GM23248 (cell line): Measurements from ENCODE around the gene SAFB2. TPM values are rescaled to one million over a fixed set of nuclear protein-coding genes. Genes with fewer than 3 reads are reported as not detected.

ENCODE experiments used
- DNase-seq: peaks from one replicate; pipeline ENCODE4 v3.0.0-alpha.2; 2015
- H2AFZ ChIP-seq: fragments of 200-600 bp; sonication (generic); 2 replicates; pipeline ENCODE4 v1.6.1; 2016; ENCODE audit warnings: antibody characterized with exemption
- H3F3A ChIP-seq: fragments of 200-600 bp; sonication (generic); 2 replicates; pipeline ENCODE4 v1.6.1; 2016; ENCODE audit warnings: mild to moderate bottlenecking, antibody characterized with exemption, mixed run types; ENCODE audit not compliant: insufficient read depth
- H3K27ac ChIP-seq: fragments of 200-600 bp; sonication (generic); 2 replicates; pipeline ENCODE4 v1.5.1; 2016; ENCODE audit warnings: mild to moderate bottlenecking
- H3K27me3 ChIP-seq: fragments of 200-600 bp; sonication (generic); replicated peaks from 2 replicates; pipeline ENCODE4 v1.6.1; 2016; ENCODE audit warnings: mild to moderate bottlenecking; ENCODE audit not compliant: insufficient read depth
- H3K36me3 ChIP-seq: fragments of 200-600 bp; sonication (generic); 2 replicates; pipeline ENCODE4 v1.6.1; 2016; ENCODE audit warnings: low read depth, mild to moderate bottlenecking
- H3K4me1 ChIP-seq: fragments of 200-600 bp; sonication (generic); 2 replicates; pipeline ENCODE4 v1.6.1; 2016; ENCODE audit warnings: mild to moderate bottlenecking; ENCODE audit not compliant: insufficient read depth
- H3K4me2 ChIP-seq: fragments of 200-600 bp; sonication (generic); one replicate; pipeline ENCODE4 v1.6.1; 2016; ENCODE audit warnings: mild to moderate bottlenecking; ENCODE audit not compliant: unreplicated experiment
- H3K4me3 ChIP-seq: fragments of 200-600 bp; sonication (generic); 2 replicates; pipeline ENCODE4 v1.5.1; 2016; ENCODE audit warnings: mild to moderate bottlenecking
- H3K79me2 ChIP-seq: fragments of 200-600 bp; sonication (generic); 2 replicates; pipeline ENCODE4 v1.6.1; 2016; ENCODE audit warnings: mild to moderate bottlenecking; ENCODE audit not compliant: insufficient read depth
- H3K9ac ChIP-seq: fragments of 200-600 bp; sonication (generic); 2 replicates; pipeline ENCODE4 v1.6.1; 2016; ENCODE audit warnings: mild to moderate bottlenecking
- H3K9me2 ChIP-seq: fragments of 200-600 bp; sonication (generic); 2 replicates; pipeline ENCODE4 v1.6.1; 2016; ENCODE audit warnings: mixed run types, mild to moderate bottlenecking, moderate library complexity; ENCODE audit not compliant: insufficient read depth
- H3K9me3 ChIP-seq: fragments of 200-600 bp; sonication (generic); one replicate; pipeline ENCODE4 v1.6.1; 2017; ENCODE audit warnings: low read depth
- H4K20me1 ChIP-seq: fragments of 200-600 bp; sonication (generic); 2 replicates; pipeline ENCODE4 v1.6.0; 2016; ENCODE audit not compliant: insufficient read depth
- EZH2 ChIP-seq: fragments of 200-600 bp; sonication (generic); IDR thresholded peaks from 2 replicates; pipeline ENCODE4 v1.6.1; 2018; ENCODE audit warnings: antibody characterized with exemption, mild to moderate bottlenecking; ENCODE audit not compliant: insufficient read depth, poor library complexity, severe bottlenecking
- EZH2phosphoT487 ChIP-seq: fragments of 200-600 bp; sonication (generic); IDR thresholded peaks from 2 replicates; pipeline ENCODE4 v1.6.1; 2018; ENCODE audit warnings: antibody characterized with exemption, moderate library complexity, mild to moderate bottlenecking, low read depth; ENCODE audit not compliant: insufficient read depth
- WGBS, 2 experiments: methylation state at CpG; one replicate each; pipeline ENCODE4 v1.1.6; 2015 to 2017; ENCODE audit warnings: low lambda C conversion rate in 2 of 2, low coverage in 1 of 2; ENCODE audit errors: missing lambda C conversion rate in 2 of 2; 5-methylcytosine and 5-hydroxymethylcytosine counted together
- in situ Hi-C: fragments of 300-500 bp; cut with MboI; formaldehyde crosslinking; loops from 2 replicates; pipeline ENCODE4 v1.15.0; 2020
- polyA plus RNA-seq: library from polyadenylated mRNA; unstranded; fragments of >200 nt; fragmentation: Nextera tagmentation; extraction: Ambion mirVana; gene quantifications from 2 replicates; pipeline ENCODE4 v1.2.1, GENCODE V29; 2016
- total RNA-seq: library from RNA; depleted of rRNA; stranded (reverse); fragments of >200 nt; shearing (Covaris generic); gene quantifications from 2 replicates; pipeline ENCODE4 v1.2.3, GENCODE V29; 2014

The SAFB2 gene
- total and polyA plus RNA-seq, 2 experiments from 2014 or later = 17.6 to 37.2 TPM

GRCh38 chr19:5591476-5591875, 31.1 kb downstream of the SAFB2 start:
- Histone ChIP-seq H3K36me3 (peaks cover 17% of the 10 kb centered on the region; the same call in 1 of the 2 replicates), H3K27ac (no peak overlapping the region), H3F3A (no peaks in the 10 kb centered on the region), H3K4me2 (no peak overlapping the region), H4K20me1 (no peaks in the 10 kb centered on the region), H3K27me3 (no peaks in the 10 kb centered on the region), H3K4me1 (no peaks in the 10 kb centered on the region), H2AFZ (no peak overlapping the region), H3K9ac (no peak overlapping the region), H3K9me2 (no peaks in the 10 kb centered on the region), H3K4me3 (no peak overlapping the region), H3K79me2 (peaks cover 2% of the 10 kb centered on the region; the same call in 1 of the 2 replicates), H3K9me3 (no peaks in the 10 kb centered on the region)
- in situ Hi-C loops = no loop called here
- WGBS, 2 experiments = 93% methylated on average over 17 of the region's 17 CpGs
- DNase-seq = no peak
- TF ChIP-seq EZH2phosphoT487 = no peak
- no peak for TF ChIP-seq EZH2

GRCh38 chr19:5590865-5591154, 31.8 kb downstream of the SAFB2 start:
- H3K4me3 ChIP-seq = no peak overlapping the region
- H3K27ac ChIP-seq = no peak overlapping the region
- in situ Hi-C loops = no loop called here
- no peaks in the 10 kb centered on the region for H3K9me3 ChIP-seq
- no peak overlapping the region for H3K4me2 ChIP-seq
- peaks cover 19% of the 10 kb centered on the region; the same call in 1 of the 2 replicates for H3K36me3 ChIP-seq
- no peaks in the 10 kb centered on the region for H3K27me3 ChIP-seq
- no peaks in the 10 kb centered on the region for H3F3A ChIP-seq
- H3K9me2 ChIP-seq = no peaks in the 10 kb centered on the region
- H4K20me1 ChIP-seq = no peaks in the 10 kb centered on the region
- no peak for DNase-seq
- H2AFZ ChIP-seq = no peak overlapping the region
- no peak for TF ChIP-seq EZH2phosphoT487
- no peak for TF ChIP-seq EZH2
- WGBS, 2 experiments = 84 to 95% methylated on average over 9 of the region's 9 CpGs
- H3K4me1 ChIP-seq = no peaks in the 10 kb centered on the region
- no peak overlapping the region for H3K9ac ChIP-seq
- no peaks in the 10 kb centered on the region; the same call in 1 of the 2 replicates for H3K79me2 ChIP-seq

- Histone ChIP-seq H3K9me2 (no peaks in the 10 kb centered on the region), H3K36me3 (peaks cover 19% of the 10 kb centered on the region; the same call in 1 of the 2 replicates), H3K4me2 (no peak overlapping the region), H2AFZ (no peak overlapping the region), H3K79me2 (no peaks in the 10 kb centered on the region; the same call in 1 of the 2 replicates), H4K20me1 (no peaks in the 10 kb centered on the region), H3K9me3 (no peaks in the 10 kb centered on the region), H3K27ac (no peak overlapping the region), H3K27me3 (no peaks in the 10 kb centered on the region), H3F3A (no peaks in the 10 kb centered on the region), H3K4me1 (no peaks in the 10 kb centered on the region), H3K4me3 (no peak overlapping the region), H3K9ac (no peak overlapping the region)
- no peak for TF ChIP-seq EZH2
- TF ChIP-seq EZH2phosphoT487 = no peak
- 93 to 95% methylated on average over 22 of the region's 22 CpGs for WGBS, 2 experiments
- in situ Hi-C loops = no loop called here
- no peak for DNase-seq
Measured at GRCh38 chr19:5590151-5590864, 32.3 kb downstream of the SAFB2 start.

DNA sequence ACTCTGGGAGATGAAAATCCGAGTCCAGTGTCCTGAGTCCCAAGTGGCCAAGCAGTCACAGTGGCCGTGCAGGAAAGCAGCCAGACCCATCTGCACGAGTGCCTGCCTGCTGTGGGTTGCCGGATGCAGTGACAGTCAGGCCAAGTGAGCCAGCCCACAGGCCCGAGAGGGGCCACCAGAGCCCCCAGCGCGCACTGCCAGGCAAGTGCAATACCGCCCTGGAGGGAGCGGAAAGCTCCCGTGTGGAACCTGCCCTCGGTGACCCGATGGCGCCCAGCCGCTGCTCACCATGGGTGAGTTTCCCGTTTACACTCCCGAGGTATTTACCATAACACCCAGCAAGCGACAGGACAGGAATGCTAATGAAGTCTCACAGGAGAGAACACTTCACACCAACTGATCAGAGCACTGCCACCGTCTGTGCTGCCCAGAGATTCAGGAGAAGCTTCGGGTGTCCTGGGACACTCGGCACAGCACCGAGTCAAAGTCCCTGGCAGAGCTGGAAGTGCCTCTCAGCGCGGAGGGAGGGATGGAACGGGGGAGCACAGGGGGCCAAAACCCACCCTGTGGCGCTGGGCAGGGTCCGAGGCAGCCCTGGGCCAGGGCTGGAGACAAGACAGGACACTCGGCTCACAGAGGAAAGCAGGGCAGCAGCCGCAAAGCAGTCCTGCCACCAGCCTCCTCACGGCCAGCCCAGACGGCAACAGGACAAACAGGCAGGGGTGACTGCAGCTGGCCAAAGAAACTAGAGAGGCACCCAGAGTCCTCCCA, 33.5 kb downstream of the SAFB2 start:
- H3K27ac ChIP-seq = no peak overlapping the region
- peaks cover 19% of the 10 kb centered on the region; the same call in 1 of the 2 replicates for H3K36me3 ChIP-seq
- no peaks in the 10 kb centered on the region; the same call in 1 of the 2 replicates for H3K79me2 ChIP-seq
- no peaks in the 10 kb centered on the region for H3K9me2 ChIP-seq
- no peaks in the 10 kb centered on the region for H3K9me3 ChIP-seq
- H4K20me1 ChIP-seq = no peaks in the 10 kb centered on the region
- no peak overlapping the region for H2AFZ ChIP-seq
- H3K4me2 ChIP-seq = no peak overlapping the region
- H3K4me1 ChIP-seq = no peaks in the 10 kb centered on the region
- WGBS, 2 experiments = 77 to 80% methylated on average over 29 to 30 of the region's 30 CpGs
- no peaks in the 10 kb centered on the region for H3K27me3 ChIP-seq
- no peak for DNase-seq
- H3K4me3 ChIP-seq = no peak overlapping the region
- H3F3A ChIP-seq = no peaks in the 10 kb centered on the region
- in situ Hi-C loops = no loop called here
- TF ChIP-seq EZH2phosphoT487 (no peak), EZH2 (no peak)
- H3K9ac ChIP-seq = no peak overlapping the region
